ENCODE results near the gene HCAR3. TPM values are rescaled to one million over a fixed set of nuclear protein-coding genes. Genes with fewer than 3 reads are reported as not detected.
"Not testable (repeated sequence)": the region's sequence is repeated elsewhere in the genome, so short reads cannot be mapped to it uniquely, and the experiment has no call there.

The HCAR3 gene
- total RNA-seq, 2 donors from 2014 or later: not detected

DNA sequence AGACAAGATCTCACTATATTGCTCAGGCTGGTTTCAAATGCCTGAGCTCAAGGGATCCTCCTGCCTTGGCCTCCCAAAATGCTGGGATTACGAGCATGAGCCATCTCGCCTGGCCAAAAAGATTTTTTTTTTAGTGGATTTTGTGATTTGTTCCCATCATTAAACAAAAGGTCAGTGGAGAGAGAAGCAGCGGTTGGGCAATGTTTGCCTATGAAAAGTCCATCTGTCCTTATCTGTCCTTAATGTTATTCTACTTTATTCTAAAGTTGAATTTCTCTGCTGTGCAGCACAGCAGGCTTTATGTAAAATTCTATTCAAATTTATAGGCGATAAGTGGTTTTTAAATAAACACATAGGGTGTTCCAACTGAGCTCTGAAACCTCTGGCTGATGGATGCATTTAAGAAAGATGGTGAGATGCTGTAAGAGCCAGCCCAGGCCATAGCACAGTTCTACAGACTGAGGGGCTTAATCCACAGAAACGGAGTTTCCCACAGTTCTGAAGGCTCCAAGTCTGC, 32.3 kb downstream of the HCAR3 start:
- no peaks in the 10 kb centered on the region for H3K36me3 ChIP-seq
- no peaks in the 10 kb centered on the region for H3K27me3 ChIP-seq
- no peaks in the 10 kb centered on the region for H3K4me1 ChIP-seq
- no peaks in the 10 kb centered on the region for H3K9me3 ChIP-seq
- H3K27ac ChIP-seq: no peak overlapping the region
- no peak overlapping the region for H3K4me3 ChIP-seq
- no peak for DNase-seq (ENCODE audit: low spot score)
- TF ChIP-seq, protein P1, sequence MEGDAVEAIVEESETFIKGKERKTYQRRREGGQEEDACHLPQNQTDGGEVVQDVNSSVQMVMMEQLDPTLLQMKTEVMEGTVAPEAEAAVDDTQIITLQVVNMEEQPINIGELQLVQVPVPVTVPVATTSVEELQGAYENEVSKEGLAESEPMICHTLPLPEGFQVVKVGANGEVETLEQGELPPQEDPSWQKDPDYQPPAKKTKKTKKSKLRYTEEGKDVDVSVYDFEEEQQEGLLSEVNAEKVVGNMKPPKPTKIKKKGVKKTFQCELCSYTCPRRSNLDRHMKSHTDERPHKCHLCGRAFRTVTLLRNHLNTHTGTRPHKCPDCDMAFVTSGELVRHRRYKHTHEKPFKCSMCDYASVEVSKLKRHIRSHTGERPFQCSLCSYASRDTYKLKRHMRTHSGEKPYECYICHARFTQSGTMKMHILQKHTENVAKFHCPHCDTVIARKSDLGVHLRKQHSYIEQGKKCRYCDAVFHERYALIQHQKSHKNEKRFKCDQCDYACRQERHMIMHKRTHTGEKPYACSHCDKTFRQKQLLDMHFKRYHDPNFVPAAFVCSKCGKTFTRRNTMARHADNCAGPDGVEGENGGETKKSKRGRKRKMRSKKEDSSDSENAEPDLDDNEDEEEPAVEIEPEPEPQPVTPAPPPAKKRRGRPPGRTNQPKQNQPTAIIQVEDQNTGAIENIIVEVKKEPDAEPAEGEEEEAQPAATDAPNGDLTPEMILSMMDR (IDR thresholded peaks at IDR 0.05): no peak

GRCh38 chr12:122681814-122682213, 34.8 kb downstream of the HCAR3 start:
- Histone ChIP-seq H3K4me1 (no peaks in the 10 kb centered on the region), H3K27me3 (no peaks in the 10 kb centered on the region), H3K4me3 (no peak overlapping the region), H3K36me3 (no peaks in the 10 kb centered on the region), H3K9me3 (no peaks in the 10 kb centered on the region), H3K27ac (no peak overlapping the region)
- no peak for DNase-seq (ENCODE audit: low spot score)
- TF ChIP-seq, protein P1 (IDR thresholded peaks at IDR 0.05): no peak

- H3K9me3 ChIP-seq; H3K4me1 ChIP-seq; DNase-seq (ENCODE audit: low spot score); H3K4me3 ChIP-seq; H3K27ac ChIP-seq; H3K36me3 ChIP-seq; H3K27me3 ChIP-seq: not testable (repeated sequence)
Observed at GRCh38 chr12:122680989-122681388, 35.6 kb downstream of the HCAR3 start.

DNA sequence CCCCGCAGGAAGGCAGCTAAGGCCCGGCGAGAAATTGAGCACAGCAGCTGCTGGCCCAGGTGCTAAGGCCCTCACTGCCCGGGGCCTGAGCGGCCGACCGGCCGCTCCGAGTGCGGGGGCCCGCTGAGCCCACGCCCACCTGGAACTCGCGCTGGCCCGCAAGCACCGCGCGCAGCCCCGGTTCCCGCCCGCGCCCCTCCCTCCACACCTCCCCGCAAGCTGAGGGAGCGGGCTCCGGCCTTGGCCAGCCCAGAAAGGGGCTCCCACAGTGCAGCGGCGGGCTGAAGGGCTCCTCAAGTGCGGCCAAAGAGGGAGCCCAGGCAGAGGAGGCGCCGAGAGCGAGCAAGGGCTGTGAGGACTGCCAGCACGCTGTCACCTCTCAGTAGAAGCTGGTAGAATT, 39.8 kb downstream of the HCAR3 start:
- H3K36me3 ChIP-seq; DNase-seq (ENCODE audit: low spot score); H3K9me3 ChIP-seq; H3K27me3 ChIP-seq; H3K4me1 ChIP-seq; H3K27ac ChIP-seq; H3K4me3 ChIP-seq: not testable (repeated sequence)

DNA sequence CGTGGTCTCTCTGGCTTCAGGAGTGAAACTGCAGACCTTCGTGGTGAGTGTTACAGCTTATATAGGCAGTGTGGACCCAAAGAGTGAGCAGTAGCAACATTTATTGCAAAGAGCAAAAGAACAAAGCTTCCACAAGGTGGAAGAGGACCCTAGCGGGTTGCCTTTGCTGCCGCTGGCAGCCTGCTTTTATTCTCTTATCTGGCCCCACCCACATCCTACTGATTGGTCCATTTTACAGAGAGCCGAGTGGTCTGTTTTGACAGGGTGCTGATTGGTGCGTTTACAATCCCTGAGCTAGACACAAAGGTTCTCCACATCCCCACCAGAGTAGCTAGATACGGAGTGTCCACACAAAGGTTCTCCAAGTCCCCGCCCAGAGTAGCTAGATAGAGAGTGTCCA, 40.6 kb downstream of the HCAR3 start:
- not testable (repeated sequence) for H3K36me3 ChIP-seq; H3K27ac ChIP-seq; H3K4me1 ChIP-seq; H3K4me3 ChIP-seq; DNase-seq (ENCODE audit: low spot score); H3K27me3 ChIP-seq; H3K9me3 ChIP-seq

DNA sequence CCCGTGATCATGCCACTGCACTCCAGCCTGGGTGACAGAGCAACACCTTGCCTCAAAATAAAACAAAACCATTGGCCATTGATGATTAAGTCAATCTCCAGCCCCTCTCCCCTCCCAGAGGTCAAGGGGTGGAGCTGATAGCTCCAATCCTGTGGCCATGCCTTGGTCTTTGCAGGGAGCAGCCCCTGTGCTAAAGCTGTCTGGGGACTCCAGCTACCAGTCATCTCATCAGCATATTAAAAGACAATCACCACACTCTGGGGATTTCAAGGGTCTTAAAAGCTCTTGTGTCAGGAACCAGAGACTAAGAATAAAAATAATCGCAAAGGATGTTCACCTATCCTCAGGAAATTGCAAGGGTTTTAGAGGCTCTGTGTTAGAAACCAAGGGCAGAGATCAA, 44.1 kb downstream of the HCAR3 start:
- Histone ChIP-seq H3K9me3 (no peaks in the 10 kb centered on the region), H3K4me3 (no peak overlapping the region), H3K27me3 (no peaks in the 10 kb centered on the region), H3K27ac (no peak overlapping the region), H3K4me1 (no peaks in the 10 kb centered on the region), H3K36me3 (no peaks in the 10 kb centered on the region)
- DNase-seq (ENCODE audit: low spot score): no peak
- TF ChIP-seq, protein P1 (IDR thresholded peaks at IDR 0.05): no peak

DNA sequence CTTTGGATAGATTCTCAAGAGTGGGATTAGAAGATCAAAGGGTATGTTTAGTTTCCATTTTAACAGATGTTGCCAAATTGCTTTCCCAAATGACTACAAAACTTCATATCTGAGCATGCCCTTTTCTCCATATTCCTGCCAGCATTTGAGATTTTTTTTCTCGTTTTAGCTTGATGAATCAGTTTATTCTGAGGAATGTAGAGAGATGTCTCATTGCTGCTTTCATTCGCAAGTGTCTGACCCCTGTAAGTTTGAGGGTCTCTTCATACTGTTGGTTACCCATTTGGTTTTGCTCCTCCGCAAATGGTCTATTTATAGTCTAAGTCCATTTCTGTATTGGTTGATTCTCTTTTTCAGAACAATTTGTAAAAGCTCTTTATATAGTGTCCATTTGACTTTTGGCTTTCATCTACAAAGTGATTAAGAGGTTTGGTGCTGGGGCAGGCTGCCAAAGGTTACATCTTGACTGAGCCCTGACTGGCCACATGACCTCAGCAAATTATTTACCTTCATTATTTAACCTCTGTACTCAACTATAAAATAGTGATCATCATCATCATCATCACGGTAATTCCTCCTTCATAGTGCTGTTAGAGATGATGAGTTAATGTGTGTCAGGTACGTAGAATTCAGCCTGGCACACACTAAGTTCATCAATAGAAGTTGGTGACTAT, 47.1 kb downstream of the HCAR3 start:
- H3K4me1 ChIP-seq: no peaks in the 10 kb centered on the region
- H3K27ac ChIP-seq: no peak overlapping the region
- no peaks in the 10 kb centered on the region for H3K36me3 ChIP-seq
- no peaks in the 10 kb centered on the region for H3K27me3 ChIP-seq
- no peak for DNase-seq (ENCODE audit: low spot score)
- no peak overlapping the region for H3K4me3 ChIP-seq
- TF ChIP-seq, protein P1 (IDR thresholded peaks at IDR 0.05): no peak
- no peaks in the 10 kb centered on the region for H3K9me3 ChIP-seq

All from right atrium auricular region (tissue), 2 donors.